Measurements from ENCODE around the gene CFAP69.
"Not testable (repeated sequence)": the region's sequence is repeated elsewhere in the genome, so short reads cannot be mapped to it uniquely, and the experiment has no call there.

Gene CFAP69

DNA sequence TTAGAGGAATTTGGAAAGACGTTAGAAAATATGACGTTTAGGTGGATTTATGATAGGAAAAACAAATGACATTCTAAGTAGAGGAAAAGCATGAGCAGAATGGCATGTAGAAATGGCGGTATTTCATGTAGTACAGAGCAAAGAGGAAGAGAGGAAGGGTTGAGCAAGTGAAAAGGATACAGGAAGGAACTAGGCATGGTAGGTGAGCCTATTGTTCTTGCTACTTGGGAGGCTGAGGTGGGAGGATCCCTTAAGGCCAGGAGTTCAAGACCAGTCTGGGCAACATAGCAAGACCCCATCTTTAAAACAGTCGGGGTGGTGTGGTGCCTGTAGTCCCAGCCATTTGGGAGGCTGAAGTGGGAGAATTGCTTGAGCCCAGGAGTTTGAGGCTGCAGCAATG is 102.8 kb downstream of the CFAP69 start:
- DNase-seq: no peak

GRCh38 chr7:90349305-90349704 is 104.3 kb downstream of the CFAP69 start:
- DNase-seq: no peak

DNA sequence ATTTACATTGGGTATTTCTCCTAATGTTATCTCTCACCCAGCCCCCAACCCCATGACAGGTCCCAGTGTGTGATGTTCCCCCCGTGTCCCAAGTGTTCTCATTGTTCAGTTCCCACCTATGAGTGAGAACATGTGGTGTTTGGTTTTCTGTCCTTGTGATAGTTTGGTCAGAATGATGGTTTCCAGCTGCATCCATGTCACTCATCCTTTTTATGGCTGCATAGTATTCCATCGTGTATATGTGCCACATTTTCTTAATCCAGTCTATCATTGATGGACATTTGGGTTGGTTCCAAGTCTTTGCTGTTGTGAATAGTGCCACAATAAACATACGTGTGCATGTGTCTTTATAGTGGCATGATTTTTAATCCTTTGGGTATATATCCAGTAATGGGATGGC is 105.1 kb downstream of the CFAP69 start:
- DNase-seq: not testable (repeated sequence)

GRCh38 chr7:90351987-90352386 is 107.0 kb downstream of the CFAP69 start:
- DNase-seq: no peak

Measured in stimulated activated CD4-positive, alpha-beta T cell treated with anti-CD3 and anti-CD28 coated beads, Interleukin-4, amount 100 ng/mL, for 24 hours (primary cell).